GM19324 (cell line): ENCODE data around the gene ADAMTS15.

Source experiments
- ATAC-seq: cut with Tn5 transposase; IDR thresholded peaks from one replicate; pipeline ENCODE4 v1.9.1; 2021; ENCODE audit warnings: mild to moderate bottlenecking, moderate library complexity; ENCODE audit not compliant: unreplicated experiment, low FRiP score

Gene ADAMTS15

GRCh38 chr11:130418210-130418609 is 30.2 kb upstream of the ADAMTS15 start:
- no peak for ATAC-seq

- no peak for ATAC-seq
Observed at GRCh38 chr11:130418756-130419155, 29.7 kb upstream of the ADAMTS15 start.

- ATAC-seq: no peak
Observed at GRCh38 chr11:130420478-130421198, 27.8 kb upstream of the ADAMTS15 start.

- no peak for ATAC-seq
Observed at GRCh38 chr11:130421199-130421585, 27.3 kb upstream of the ADAMTS15 start.

GRCh38 chr11:130421697-130422096 is 26.7 kb upstream of the ADAMTS15 start:
- no peak for ATAC-seq

- ATAC-seq: no peak
Observed at GRCh38 chr11:130422251-130422995, 26.0 kb upstream of the ADAMTS15 start.

- ATAC-seq: no peak
Observed at GRCh38 chr11:130423541-130424142, 24.8 kb upstream of the ADAMTS15 start.

- no peak for ATAC-seq
Observed at GRCh38 chr11:130424613-130425140, 23.8 kb upstream of the ADAMTS15 start.

- ATAC-seq: no peak
Observed at GRCh38 chr11:130425156-130425555, 23.3 kb upstream of the ADAMTS15 start.

- ATAC-seq: no peak
Observed at GRCh38 chr11:130426223-130426836, 22.1 kb upstream of the ADAMTS15 start.

GRCh38 chr11:130426837-130427341 is 21.6 kb upstream of the ADAMTS15 start:
- no peak for ATAC-seq

- no peak for ATAC-seq
Observed at GRCh38 chr11:130427581-130428315, 20.7 kb upstream of the ADAMTS15 start.

GRCh38 chr11:130428316-130429119 is 19.9 kb upstream of the ADAMTS15 start, which contains the start of gene ADAMTS8:
TSS of gene ADAMTS8 (minus strand) at chr11:130428609. CDS start at chr11:130428286, 323 bp downstream.
- no peak for ATAC-seq

GRCh38 chr11:130429120-130429681 is 19.2 kb upstream of the ADAMTS15 start:
- no peak for ATAC-seq

- no peak for ATAC-seq
Observed at GRCh38 chr11:130429983-130430382, 18.5 kb upstream of the ADAMTS15 start.

- no peak for ATAC-seq
Observed at GRCh38 chr11:130431331-130431773, 17.1 kb upstream of the ADAMTS15 start.

- ATAC-seq: no peak
Observed at GRCh38 chr11:130431801-130432200, 16.6 kb upstream of the ADAMTS15 start.

GRCh38 chr11:130433357-130433756 is 15.1 kb upstream of the ADAMTS15 start:
- ATAC-seq: no peak
